Ascending aorta (tissue), 2 donors: Measurements from ENCODE around the gene ZNF26. TPM values are rescaled to one million over a fixed set of nuclear protein-coding genes. Genes with fewer than 3 reads are reported as not detected.
"Not testable (repeated sequence)": the region's sequence is repeated elsewhere in the genome, so short reads cannot be mapped to it uniquely, and the experiment has no call there.

Experiments
- DNase-seq, 2 donors: peaks; one replicate each; pipeline ENCODE4 v3.0.0-alpha.2; 2019; ENCODE audit warnings: low spot score in 2 of 2
- H3K27ac ChIP-seq, 2 donors: fragments of 200-600 bp; sonication (generic); one replicate each; pipeline ENCODE4 v1.5.1; 2016 to 2017; ENCODE audit warnings: mild to moderate bottlenecking in 1 of 2
- H3K27me3 ChIP-seq: fragments of 200-600 bp; sonication (generic); one replicate; pipeline ENCODE4 v1.5.1; 2017
- H3K36me3 ChIP-seq, 2 donors: fragments of 200-600 bp; sonication (generic); one replicate each; pipeline ENCODE4 v1.5.1; 2016
- H3K4me1 ChIP-seq, 2 donors: fragments of 200-600 bp; sonication (generic); one replicate each; pipeline ENCODE4 v1.5.1; 2016 to 2017; ENCODE audit warnings: mild to moderate bottlenecking in 1 of 2
- H3K4me3 ChIP-seq, 2 donors: fragments of 200-600 bp; sonication (generic); one replicate each; pipeline ENCODE4 v1.5.1; 2016 to 2017; ENCODE audit warnings: mild to moderate bottlenecking in 1 of 2
- H3K9me3 ChIP-seq, 2 donors: fragments of 200-600 bp; sonication (generic); one replicate each; pipeline ENCODE4 v1.5.1; 2016
- intact Hi-C: fragments of 100-400 bp; cut with DNase I; formaldehyde crosslinking; loops from one replicate; pipeline ENCODE4 v1.15.1; 2023
- total RNA-seq: library from RNA; depleted of rRNA; stranded (reverse); fragments of >200 nt; gene quantifications from one replicate; pipeline ENCODE4 v1.1.0, GENCODE V29; 2016
- TF ChIP-seq, protein P1 (sequence below), 3 experiments: fragments of 200-600 bp in 2 of 3; fragments of 450-650 bp in 1 of 3; sonication (generic) in 2 of 3; IDR thresholded peaks; one replicate each; pipeline ENCODE4 v1.5.1; 2016 to 2019; ENCODE audit warnings: antibody characterized with exemption in 3 of 3, mild to moderate bottlenecking in 1 of 3, moderate library complexity in 1 of 3

ZNF26 gene
- total RNA-seq, 1 donor from 2014 or later: 73.4 TPM

GRCh38 chr12:132954471-132955048, 31.6 kb upstream of the ZNF26 start:
- H3K4me1 ChIP-seq: peaks cover 0 to 2% of the 10 kb centered on the region in 2 donors
- H3K27me3 ChIP-seq: no peaks in the 10 kb centered on the region
- TF ChIP-seq, protein P1, sequence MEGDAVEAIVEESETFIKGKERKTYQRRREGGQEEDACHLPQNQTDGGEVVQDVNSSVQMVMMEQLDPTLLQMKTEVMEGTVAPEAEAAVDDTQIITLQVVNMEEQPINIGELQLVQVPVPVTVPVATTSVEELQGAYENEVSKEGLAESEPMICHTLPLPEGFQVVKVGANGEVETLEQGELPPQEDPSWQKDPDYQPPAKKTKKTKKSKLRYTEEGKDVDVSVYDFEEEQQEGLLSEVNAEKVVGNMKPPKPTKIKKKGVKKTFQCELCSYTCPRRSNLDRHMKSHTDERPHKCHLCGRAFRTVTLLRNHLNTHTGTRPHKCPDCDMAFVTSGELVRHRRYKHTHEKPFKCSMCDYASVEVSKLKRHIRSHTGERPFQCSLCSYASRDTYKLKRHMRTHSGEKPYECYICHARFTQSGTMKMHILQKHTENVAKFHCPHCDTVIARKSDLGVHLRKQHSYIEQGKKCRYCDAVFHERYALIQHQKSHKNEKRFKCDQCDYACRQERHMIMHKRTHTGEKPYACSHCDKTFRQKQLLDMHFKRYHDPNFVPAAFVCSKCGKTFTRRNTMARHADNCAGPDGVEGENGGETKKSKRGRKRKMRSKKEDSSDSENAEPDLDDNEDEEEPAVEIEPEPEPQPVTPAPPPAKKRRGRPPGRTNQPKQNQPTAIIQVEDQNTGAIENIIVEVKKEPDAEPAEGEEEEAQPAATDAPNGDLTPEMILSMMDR (IDR thresholded peaks at IDR 0.05): no peak
- intact Hi-C loops: loop anchor here (2.0 to 5.0 kb wide), 2 partner anchors 46 to 127 kb away; partner anchors contain the start of gene GOLGA3
- H3K27ac ChIP-seq: peak overlapping the region; percentile 89 to 92
- H3K4me3 ChIP-seq: peak overlapping the region; percentile 80 to 98
- H3K36me3 ChIP-seq: peaks cover 7 to 22% of the 10 kb centered on the region in 2 donors
- H3K9me3 ChIP-seq: peaks cover 41 to 46% of the 10 kb centered on the region in 2 donors
- DNase-seq: no peak

- H3K9me3 ChIP-seq: peaks cover 33 to 38% of the 10 kb centered on the region in 2 donors
- intact Hi-C loops: loop anchor here (1.0 to 5.0 kb wide), 6 partner anchors 31 to 128 kb away; partner anchors contain the start of genes CHFR, GOLGA3, ZNF140 and ZNF26
- TF ChIP-seq, protein P1 (IDR thresholded peaks at IDR 0.05): no peak
- peaks cover 0 to 2% of the 10 kb centered on the region in 2 donors for H3K4me1 ChIP-seq
- peak overlapping the region; percentile 80 to 98 for H3K4me3 ChIP-seq
- peaks cover 0 to 14% of the 10 kb centered on the region in 2 donors for H3K36me3 ChIP-seq
- no peaks in the 10 kb centered on the region for H3K27me3 ChIP-seq
- DNase-seq: no peak
- H3K27ac ChIP-seq: peak overlapping the region; percentile 89 to 92
These were observed 30.8 kb upstream of the ZNF26 start for GRCh38 chr12:132955094-132956010.

GRCh38 chr12:132956011-132956788, 30.0 kb upstream of the ZNF26 start, which contains the start of gene ZNF605:
Gene ZNF605 (minus strand): TSS chr12:132956306. CDS start chr12:132945635, 10,671 bp downstream.
- intact Hi-C loops: loop anchor here (1.0 to 5.0 kb wide), 5 partner anchors 30 to 129 kb away; partner anchors contain the start of genes CHFR, GOLGA3, ZNF140 and ZNF26
- peak within 1 kb of the TSS; percentile 89 to 92 for H3K27ac ChIP-seq
- H3K36me3 ChIP-seq: peaks cover 0 to 11% of the 10 kb centered on the region in 2 donors
- peak within 1 kb of the TSS; percentile 80 to 98 for H3K4me3 ChIP-seq
- DNase-seq: peak; percentile 41 to 91
- peaks cover 25 to 37% of the 10 kb centered on the region in 2 donors for H3K9me3 ChIP-seq
- H3K4me1 ChIP-seq: peaks cover 0 to 2% of the 10 kb centered on the region in 2 donors
- TF ChIP-seq, protein P1 (IDR thresholded peaks at IDR 0.05): no peak
- H3K27me3 ChIP-seq: no peaks in the 10 kb centered on the region

DNA sequence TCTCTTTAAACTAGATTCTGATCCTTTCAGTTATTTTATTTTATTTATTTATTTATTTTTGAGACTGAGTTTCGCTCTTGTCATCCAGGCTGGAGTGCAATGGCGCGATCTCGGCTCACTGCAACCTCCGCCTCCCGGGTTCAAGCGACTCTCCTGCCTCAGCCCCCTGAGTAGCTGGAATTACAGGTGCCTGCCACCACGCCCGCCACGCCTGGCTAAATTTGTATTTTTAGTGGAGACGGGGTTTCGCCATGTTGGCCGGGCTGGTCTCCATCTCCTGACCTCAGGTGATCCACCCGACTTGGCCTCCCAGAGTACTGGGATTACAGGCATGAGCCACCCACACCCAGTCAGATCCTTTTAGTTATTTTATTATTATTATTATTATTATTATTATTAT, 24.4 kb upstream of the ZNF26 start:
- H3K4me1 ChIP-seq, DNase-seq, intact Hi-C loops, H3K4me3 ChIP-seq, H3K27ac ChIP-seq, H3K27me3 ChIP-seq: not testable (repeated sequence)
- Histone ChIP-seq H3K9me3 (peaks cover 6 to 41% of the 10 kb centered on the region in 2 donors), H3K36me3 (peaks cover 0 to 29% of the 10 kb centered on the region in 2 donors)

DNA sequence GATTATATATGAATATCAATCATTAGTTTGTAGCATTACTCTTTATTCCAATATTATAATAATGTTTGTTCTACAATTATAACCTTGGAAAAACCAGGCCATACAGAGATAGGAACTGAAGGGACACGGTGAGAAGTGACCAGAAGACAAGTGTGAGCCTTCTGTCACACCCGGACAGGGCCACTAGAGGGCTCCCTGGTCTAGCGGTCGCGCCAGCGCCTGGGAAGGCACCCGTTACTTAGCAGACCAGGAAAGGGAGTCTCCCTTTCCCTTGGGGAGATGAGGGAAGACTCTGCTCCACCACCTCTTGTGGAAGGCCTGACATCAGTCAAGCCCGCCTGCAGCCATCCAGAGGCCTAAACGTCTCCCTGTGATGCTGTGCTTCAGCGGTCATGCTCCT, 22.2 kb upstream of the ZNF26 start:
- intact Hi-C loops, H3K4me1 ChIP-seq, H3K27me3 ChIP-seq, H3K4me3 ChIP-seq, H3K27ac ChIP-seq, DNase-seq: not testable (repeated sequence)
- H3K36me3 ChIP-seq: peaks cover 0 to 35% of the 10 kb centered on the region in 2 donors
- H3K9me3 ChIP-seq: peaks cover 6 to 63% of the 10 kb centered on the region in 2 donors

- no peaks in the 10 kb centered on the region for H3K4me1 ChIP-seq
- intact Hi-C loops: no loop called here
- TF ChIP-seq, protein P1 (IDR thresholded peaks at IDR 0.05): no peak
- peaks cover 0 to 35% of the 10 kb centered on the region in 2 donors for H3K36me3 ChIP-seq
- H3K4me3 ChIP-seq: no peak overlapping the region
- no peak overlapping the region for H3K27ac ChIP-seq
- DNase-seq: no peak
- no peaks in the 10 kb centered on the region for H3K27me3 ChIP-seq
- H3K9me3 ChIP-seq: peaks cover 6 to 73% of the 10 kb centered on the region in 2 donors
These were observed 20.4 kb upstream of the ZNF26 start for GRCh38 chr12:132965796-132966195.
